Transverse colon (tissue), 4 donors: Measurements from ENCODE around the gene CEP162. TPM values are rescaled to one million over a fixed set of nuclear protein-coding genes. Genes with fewer than 3 reads are reported as not detected.
"Not testable (repeated sequence)": the region's sequence is repeated elsewhere in the genome, so short reads cannot be mapped to it uniquely, and the experiment has no call there.

Experiments
- DNase-seq: peaks from one replicate; pipeline ENCODE4 v3.0.0-alpha.2; 2019
- H3K27ac ChIP-seq, 4 donors: fragments of 200-600 bp; sonication (generic); 2 replicates each; pipeline ENCODE4 v1.5.1; 2016 to 2018; ENCODE audit warnings: inconsistent platforms in 4 of 4
- H3K27me3 ChIP-seq: fragments of 200-600 bp; sonication (generic); 2 replicates; pipeline ENCODE4 v1.5.1; 2017; ENCODE audit warnings: inconsistent platforms
- H3K36me3 ChIP-seq, 4 donors: fragments of 200-600 bp; sonication (generic); 2 replicates each; pipeline ENCODE4 v1.5.1; 2017 to 2019; ENCODE audit warnings: inconsistent platforms in 4 of 4
- H3K4me1 ChIP-seq, 4 donors: fragments of 200-600 bp; sonication (generic); 2 replicates each; pipeline ENCODE4 v1.5.1; 2017 to 2020; ENCODE audit warnings: inconsistent platforms in 4 of 4
- H3K4me3 ChIP-seq, 4 donors: fragments of 200-600 bp; sonication (generic); 1 replicate in 1 of 4; 2 replicates in 3 of 4; pipeline versions ENCODE4 v1.5.1 to v1.6.1; 2017 to 2019; ENCODE audit warnings: inconsistent platforms in 4 of 4
- H3K9me3 ChIP-seq, 2 donors: fragments of 200-600 bp; sonication (generic); 2 replicates each; pipeline ENCODE4 v1.5.1; 2017 to 2019; ENCODE audit warnings: inconsistent platforms in 2 of 2
- CTCF ChIP-seq, 5 experiments: fragments of 200-600 bp in 3 of 5; fragments of 450-650 bp in 2 of 5; sonication (generic) in 3 of 5; IDR thresholded peaks; 1 replicate in 2 of 5; 2 replicates in 3 of 5; pipeline ENCODE4 v1.5.1; 2016 to 2017; ENCODE audit warnings: antibody characterized with exemption in 5 of 5, inconsistent platforms in 3 of 5, mild to moderate bottlenecking in 2 of 5, moderate library complexity in 1 of 5
- EP300 ChIP-seq: sonication (generic); formaldehyde crosslinking; IDR thresholded peaks from one replicate; pipeline ENCODE4 v1.6.1; 2017; ENCODE audit warnings: antibody characterized with exemption, low read depth
- POLR2A ChIP-seq: fragments of 450-650 bp; IDR thresholded peaks from one replicate; pipeline ENCODE4 v1.6.1; 2016; ENCODE audit warnings: antibody characterized with exemption, mild to moderate bottlenecking, moderate library complexity
- POLR2AphosphoS5 ChIP-seq, 3 donors: sonication (generic); formaldehyde crosslinking; IDR thresholded peaks; one replicate each; pipeline ENCODE4 v1.6.1; 2016; ENCODE audit warnings: antibody characterized with exemption in 3 of 3
- WGBS, 2 donors: methylation state at CpG; one replicate each; pipeline ENCODE4 v1.1.5; 2018; ENCODE audit warnings: low coverage in 1 of 2; 5-methylcytosine and 5-hydroxymethylcytosine counted together
- in situ Hi-C, 4 donors: fragments of 200-750 bp; cut with MboI; loops; one replicate each; pipeline versions ENCODE4 v1.15.0 to v1.15.1; 2017; ENCODE audit warnings: low sequenced_read_pairs in 3 of 4, low pct_ligation_motif_present in 1 of 4, low pct_unique_long_range_greater_than_20kb in 1 of 4
- intact Hi-C: fragments of 100-400 bp; cut with DNase I; formaldehyde crosslinking; loops from one replicate; pipeline ENCODE4 v1.15.1; 2023; ENCODE audit warnings: low total_unique reads
- total RNA-seq, 4 donors: library from RNA; depleted of rRNA; stranded (reverse); fragments of >200 nt; gene quantifications; one replicate each; pipeline ENCODE4 v1.1.0, GENCODE V29; 2016

CEP162 gene
- total RNA-seq, 4 donors from 2014 or later, result 8.2 to 45.0 (median 9.7) TPM

- H3K27ac ChIP-seq, result no peak overlapping the region
- 86% methylated on average over 2 of the region's 2 CpGs; no CpG with 5 or more reads in 1 of the 2 donors for WGBS, 2 donors
- H3K4me3 ChIP-seq, result no peak overlapping the region
- H3K4me1 ChIP-seq, result no peaks in the 10 kb centered on the region
- intact Hi-C loops (no loop called here), in situ Hi-C loops (no loop called here)
- H3K27me3 ChIP-seq, result no peaks in the 10 kb centered on the region
- TF ChIP-seq POLR2AphosphoS5 (IDR thresholded peaks at IDR 0.05) (no peak), CTCF (IDR thresholded peaks at IDR 0.05) (no peak), EP300 (no peak), POLR2A (no peak)
- H3K36me3 ChIP-seq, result peaks cover 0 to 18% (median 0%) of the 10 kb centered on the region in 4 donors
- no peaks in the 10 kb centered on the region for H3K9me3 ChIP-seq
- no peak for DNase-seq
Observed at GRCh38 chr6:84172080-84172479, 55.4 kb downstream of the CEP162 start.

GRCh38 chr6:84167457-84167856, 60.0 kb downstream of the CEP162 start:
- intact Hi-C loops, result no loop called here

GRCh38 chr6:84166395-84166794, 61.0 kb downstream of the CEP162 start:
- no peaks in the 10 kb centered on the region for H3K27me3 ChIP-seq
- no peak overlapping the region for H3K27ac ChIP-seq
- no peak for DNase-seq
- H3K36me3 ChIP-seq, result peaks cover 0 to 1% (median under 1%) of the 10 kb centered on the region in 4 donors
- no peaks in the 10 kb centered on the region for H3K4me1 ChIP-seq
- H3K9me3 ChIP-seq, result no peaks in the 10 kb centered on the region
- intact Hi-C loops, result no loop called here
- no peak overlapping the region for H3K4me3 ChIP-seq
- in situ Hi-C loops, result no loop called here
- TF ChIP-seq POLR2AphosphoS5 (IDR thresholded peaks at IDR 0.05) (no peak), CTCF (IDR thresholded peaks at IDR 0.05) (no peak), POLR2A (no peak), EP300 (no peak)

More at GRCh38 chr6:84167457-84167856, 60.0 kb downstream of the CEP162 start:
- H3K36me3 ChIP-seq, result peaks cover 0 to 7% (median 0%) of the 10 kb centered on the region in 4 donors
- TF ChIP-seq CTCF (IDR thresholded peaks at IDR 0.05), result no peak
- no peak for TF ChIP-seq EP300
- TF ChIP-seq POLR2A, result no peak
- no peak for TF ChIP-seq POLR2AphosphoS5 (IDR thresholded peaks at IDR 0.05)
- in situ Hi-C loops, result no loop called here
- no peak overlapping the region for H3K4me3 ChIP-seq
- DNase-seq, result no peak
- WGBS, 2 donors, result 100% methylated on average over 1 of the region's 1 CpG
- H3K27me3 ChIP-seq, result no peaks in the 10 kb centered on the region
- no peaks in the 10 kb centered on the region for H3K4me1 ChIP-seq
- H3K9me3 ChIP-seq, result no peaks in the 10 kb centered on the region
- H3K27ac ChIP-seq, result no peak overlapping the region

- H3K27me3 ChIP-seq, intact Hi-C loops, H3K4me1 ChIP-seq, H3K27ac ChIP-seq, DNase-seq, in situ Hi-C loops, H3K4me3 ChIP-seq, H3K9me3 ChIP-seq: not testable (repeated sequence)
- 96 to 100% methylated on average over 3 of the region's 3 CpGs for WGBS, 2 donors
- H3K36me3 ChIP-seq, result peaks cover 0 to 11% (median 4%) of the 10 kb centered on the region in 4 donors
Observed at GRCh38 chr6:84164328-84164727, 63.1 kb downstream of the CEP162 start.

- no peaks in the 10 kb centered on the region for H3K27me3 ChIP-seq
- no peak overlapping the region for H3K27ac ChIP-seq
- 85 to 88% methylated on average over 2 of the region's 2 CpGs for WGBS, 2 donors
- H3K9me3 ChIP-seq, result no peaks in the 10 kb centered on the region
- H3K4me3 ChIP-seq, result no peak overlapping the region
- intact Hi-C loops, result no loop called here
- no peaks in the 10 kb centered on the region for H3K4me1 ChIP-seq
- in situ Hi-C loops, result no loop called here
- no peak for DNase-seq
- no peak for TF ChIP-seq CTCF (IDR thresholded peaks at IDR 0.05)
- no peak for TF ChIP-seq POLR2A
- TF ChIP-seq POLR2AphosphoS5 (IDR thresholded peaks at IDR 0.05), result no peak
- no peak for TF ChIP-seq EP300
- peaks cover 0 to 12% (median 5%) of the 10 kb centered on the region in 4 donors for H3K36me3 ChIP-seq
Observed at GRCh38 chr6:84161190-84161589, 66.3 kb downstream of the CEP162 start.
